HepG2 (cell line): ENCODE data around the gene SERAC1. TPM values are rescaled to one million over a fixed set of nuclear protein-coding genes. Genes with fewer than 3 reads are reported as not detected.

Experiments used
- ATAC-seq: fragments of 200-7000 bp; cut with Tn5 transposase; 3 replicates; pipeline ENCODE4 v1.9.1; 2020; ENCODE audit warnings: mild to moderate bottlenecking, moderate library complexity
- BruUV-seq: library from RNA; stranded (reverse); fragments of 400-500 nt; replicated peaks from 2 replicates; lab custom pipeline; 2021; lab: Mats Ljungman, UMichigan
- CTCF ChIA-PET: fragments of 300-600 bp; formaldehyde crosslinking; extraction: SDS; loops from one replicate; lab custom pipeline; 2021; ENCODE audit warnings: low total read pairs, inconsistent platforms, low intra/inter-chr PET ratio; lab: Yijun Ruan, JAX
- POLR2A ChIA-PET: fragments of 350-600 bp; sonication (Branson Sonifier 250); formaldehyde crosslinking; loops from one replicate; lab custom pipeline; 2020; ENCODE audit warnings: antibody characterized with exemption, inconsistent platforms; lab: Yijun Ruan, JAX
- DNase-seq: peaks from one replicate; pipeline ENCODE4 v3.0.0-alpha.2; 2015; ENCODE audit warnings: low spot score
- FAIRE-seq: peaks from 3 replicates; lab custom pipeline; 2011; peaks lifted over from hg19 to GRCh38; lab: Jason Lieb, UNC
- H2AFZ ChIP-seq: one replicate; pipeline ENCODE4 v1.6.1; 2011; ENCODE audit warnings: low read length, inconsistent platforms
- H3K27ac ChIP-seq: fragments of 300-600 bp; 3 replicates; pipeline ENCODE4 v1.8.0; 2011; ENCODE audit warnings: mixed run types, mild to moderate bottlenecking, mixed read lengths, low read length, inconsistent platforms; ENCODE audit not compliant: insufficient read depth; ENCODE audit errors: extremely low read length
- H3K27me3 ChIP-seq, 2 experiments: fragments of 200-600 bp in 1 of 2; 2 replicates in 1 of 2; 3 replicates in 1 of 2; pipeline versions ENCODE4 v1.6.0 to v1.8.0; 2011; ENCODE audit warnings: low read length in 2 of 2, mild to moderate bottlenecking in 2 of 2, moderate library complexity in 2 of 2, inconsistent platforms in 1 of 2; ENCODE audit not compliant: insufficient read depth in 2 of 2, control insufficient read depth in 1 of 2
- H3K36me3 ChIP-seq, 2 experiments: fragments of 200-600 bp in 1 of 2; replicated peaks in 1 of 2; 2 replicates in 1 of 2; 3 replicates in 1 of 2; pipeline versions ENCODE4 v1.5.1 to v1.8.0; 2011; ENCODE audit warnings: low read length in 2 of 2, inconsistent platforms in 1 of 2; ENCODE audit not compliant: insufficient read depth in 2 of 2, control insufficient read depth in 1 of 2
- H3K4me1 ChIP-seq: 2 replicates; pipeline ENCODE4 v1.5.1; 2012; ENCODE audit warnings: low read length, inconsistent platforms; ENCODE audit not compliant: insufficient read depth
- H3K4me2 ChIP-seq: 2 replicates; pipeline ENCODE4 v1.6.0; 2011; ENCODE audit warnings: low read depth, low read length, inconsistent platforms
- H3K4me3 ChIP-seq, 3 experiments: fragments of 200-600 bp in 1 of 3; sonication (generic), shearing (Covaris generic) in 1 of 3; replicated peaks in 1 of 3; 2 replicates each; pipeline ENCODE4 v1.5.1; 2011 to 2016; ENCODE audit warnings: low read length in 3 of 3, inconsistent platforms in 2 of 3, low read depth in 2 of 3, mild to moderate bottlenecking in 2 of 3, control low read depth in 1 of 3, mixed read lengths in 1 of 3; ENCODE audit not compliant: insufficient read depth in 1 of 3
- H3K79me2 ChIP-seq: one replicate; pipeline ENCODE4 v1.6.1; 2011; ENCODE audit warnings: low read length, inconsistent platforms; ENCODE audit not compliant: insufficient read depth
- H3K9ac ChIP-seq: 2 replicates; pipeline ENCODE4 v1.6.0; 2011; ENCODE audit warnings: mild to moderate bottlenecking, low read depth, low read length, inconsistent platforms; ENCODE audit not compliant: insufficient read depth
- H3K9me3 ChIP-seq: 2 replicates; pipeline ENCODE4 v1.5.1; 2012; ENCODE audit warnings: mild to moderate bottlenecking, low read length
- H4K20me1 ChIP-seq: 2 replicates; pipeline ENCODE4 v1.6.0; 2011; ENCODE audit warnings: inconsistent platforms, mild to moderate bottlenecking, low read length, moderate library complexity; ENCODE audit not compliant: insufficient read depth
- BCL3 ChIP-seq: sonication (generic); formaldehyde crosslinking; IDR thresholded peaks from 2 replicates; pipeline ENCODE4 v1.5.1; 2020; ENCODE audit warnings: mild to moderate bottlenecking, missing genetic modification reagents, moderate library complexity
- GATAD1 ChIP-seq: IDR thresholded peaks from 2 replicates; pipeline ENCODE4 v1.6.1; 2016; ENCODE audit warnings: missing genetic modification reagents, missing compliant biosample characterization
- GATAD2A ChIP-seq: IDR thresholded peaks from 2 replicates; pipeline ENCODE4 v1.6.1; 2016
- HNF1B ChIP-seq: sonication (generic); formaldehyde crosslinking; IDR thresholded peaks from 2 replicates; pipeline ENCODE4 v1.5.1; 2020; ENCODE audit warnings: mild to moderate bottlenecking, moderate library complexity, missing genetic modification reagents
- KDM2A ChIP-seq: sonication (generic); formaldehyde crosslinking; IDR thresholded peaks from 2 replicates; pipeline ENCODE4 v1.4.0; 2020; ENCODE audit warnings: low read depth, missing genetic modification reagents, borderline replicate concordance
- MYPOP ChIP-seq: sonication (generic); formaldehyde crosslinking; IDR thresholded peaks from 2 replicates; pipeline ENCODE4 v1.8.1; 2023; ENCODE audit warnings: mild to moderate bottlenecking, moderate library complexity, missing genetic modification reagents
- SALL1 ChIP-seq: sonication (generic); formaldehyde crosslinking; IDR thresholded peaks from 2 replicates; pipeline ENCODE4 v1.8.0; 2022; ENCODE audit warnings: mild to moderate bottlenecking, missing genetic modification reagents
- STAG1 ChIP-seq: sonication (generic); formaldehyde crosslinking; IDR thresholded peaks from 2 replicates; pipeline ENCODE4 v1.4.0; 2020; ENCODE audit warnings: missing genetic modification reagents
- ZBTB33 ChIP-seq: sonication (generic); formaldehyde crosslinking; IDR thresholded peaks from 2 replicates; pipeline ENCODE4 v1.4.0; 2020; ENCODE audit warnings: missing genetic modification reagents
- ZKSCAN1 ChIP-seq: fragments of 150-350 bp; IDR thresholded peaks from 2 replicates; pipeline ENCODE4 v1.6.1; 2014; ENCODE audit warnings: low read length
- ZNF629 ChIP-seq: sonication (generic); formaldehyde crosslinking; conservative IDR thresholded peaks from 2 replicates; pipeline ENCODE4 v1.5.0; 2020; ENCODE audit warnings: missing genetic modification reagents
- WGBS: methylation state at CpG from one replicate; pipeline ENCODE4 v1.1.6; 2017; ENCODE audit warnings: low lambda C conversion rate; 5-methylcytosine and 5-hydroxymethylcytosine counted together
- in situ Hi-C: cut with HindIII; loops from 2 replicates; pipeline ENCODE4 v1.10.0; 2017; ENCODE audit warnings: low pct_unique_long_range_greater_than_20kb; ENCODE audit not compliant: extremely low pct_ligation_motif_present
- intact Hi-C: fragments of 100-400 bp; cut with micrococcal nuclease; formaldehyde crosslinking; loops from one replicate; pipeline ENCODE4 v1.10.0; 2022; ENCODE audit not compliant: unreplicated experiment
- polyA plus RNA-seq, 8 experiments: library from polyadenylated mRNA; depleted of rRNA in 3 of 8; stranded (reverse) in 7 of 8; unstranded in 1 of 8; fragments of >200 nt; fragmentation: Illumina TruSeq in 4 of 8; extraction: Trizol in 4 of 8; gene quantifications; 2 replicates each; pipeline versions ENCODE4 v1.2.1 to v1.2.3, GENCODE V29; 2011 to 2016; ENCODE audit warnings: low read depth in 4 of 8, missing spikeins in 1 of 8, mixed read lengths in 1 of 8; ENCODE audit not compliant: insufficient read depth in 1 of 8
- total RNA-seq, 5 experiments: library from RNA; depleted of rRNA; stranded (reverse); fragments of >200 nt; fragmentation: Illumina TruSeq; extraction: Trizol; gene quantifications; 2 replicates each; pipeline ENCODE4 v1.2.3, GENCODE V29; 2016; ENCODE audit warnings: low read depth in 1 of 5
- TF ChIP-seq, protein P1 (sequence below): sonication (generic); formaldehyde crosslinking; IDR thresholded peaks from 2 replicates; pipeline ENCODE4 v1.4.0; 2020; ENCODE audit warnings: missing genetic modification reagents

The SERAC1 gene
- total and polyA plus RNA-seq, 2 of the 13 experiments (the other 11 are each of a cell fraction or from before 2014, with no cell fraction given): 4.5 to 8.1 TPM

GRCh38 chr6:158213925-158214674 lies 46.0 kb upstream of the SERAC1 start:
- DNase-seq (peak; percentile 84), FAIRE-seq (peak; percentile 85), ATAC-seq (peak; percentile 100)
- no peak overlapping the region for H3K4me2 ChIP-seq
- no peaks in the 10 kb centered on the region for H3K36me3 ChIP-seq
- in situ Hi-C loops (loop anchor here (25.0 kb wide), 2 partner anchors 298 to 748 kb away; no protein-coding TSS in a partner anchor), intact Hi-C loops (loop anchor here (1.0 kb wide), 2 partner anchors 391 to 477 kb away; no protein-coding TSS in a partner anchor)
- no peaks in the 10 kb centered on the region for H3K4me1 ChIP-seq
- no peak overlapping the region for H2AFZ ChIP-seq
- ChIA-PET CTCF (interaction anchor here (0.8 to 2.3 kb wide), 5 partner anchors 305 to 492 kb away, joined by 3 to 16 read pairs (median 6); no protein-coding TSS in a partner anchor), POLR2A (interaction anchor here (0.9 kb wide), 1 partner anchor 31 kb away, joined by 3 read pairs; no protein-coding TSS in a partner anchor)
- BruUV-seq: no TSS peak
- no peaks in the 10 kb centered on the region for H3K9me3 ChIP-seq
- no peaks in the 10 kb centered on the region for H3K79me2 ChIP-seq
- no peak overlapping the region for H3K27ac ChIP-seq
- no peak overlapping the region for H3K9ac ChIP-seq
- H3K27me3 ChIP-seq: no peaks in the 10 kb centered on the region
- H3K4me3 ChIP-seq: no peak overlapping the region
- H4K20me1 ChIP-seq: no peaks in the 10 kb centered on the region
- WGBS: 1% methylated on average over 7 of the region's 7 CpGs
- TF ChIP-seq HNF1B (CRISPR knock-in tag) (0 out of 2 replicates have a peak, but pooled peaks have one; percentile 20), ZBTB33 (CRISPR knock-in tag) (peak; percentile 29; the same call in 1 of the 2 replicates), BCL3 (CRISPR knock-in tag) (no peak), GATAD2A (CRISPR knock-in tag) (0 out of 2 replicates have a peak, but pooled peaks have one; percentile 30), SALL1 (peak; percentile 69), ZNF629 (peak; percentile 43), MYPOP (CRISPR knock-in tag) (no peak), KDM2A (0 out of 2 replicates have a peak, but pooled peaks have one; percentile 21), STAG1 (peak; percentile 99), GATAD1 (CRISPR knock-in tag) (0 out of 2 replicates have a peak, but pooled peaks have one; percentile 22), ZKSCAN1 (peak; percentile 18; the same call in 1 of the 2 replicates)
- TF ChIP-seq, protein P1, sequence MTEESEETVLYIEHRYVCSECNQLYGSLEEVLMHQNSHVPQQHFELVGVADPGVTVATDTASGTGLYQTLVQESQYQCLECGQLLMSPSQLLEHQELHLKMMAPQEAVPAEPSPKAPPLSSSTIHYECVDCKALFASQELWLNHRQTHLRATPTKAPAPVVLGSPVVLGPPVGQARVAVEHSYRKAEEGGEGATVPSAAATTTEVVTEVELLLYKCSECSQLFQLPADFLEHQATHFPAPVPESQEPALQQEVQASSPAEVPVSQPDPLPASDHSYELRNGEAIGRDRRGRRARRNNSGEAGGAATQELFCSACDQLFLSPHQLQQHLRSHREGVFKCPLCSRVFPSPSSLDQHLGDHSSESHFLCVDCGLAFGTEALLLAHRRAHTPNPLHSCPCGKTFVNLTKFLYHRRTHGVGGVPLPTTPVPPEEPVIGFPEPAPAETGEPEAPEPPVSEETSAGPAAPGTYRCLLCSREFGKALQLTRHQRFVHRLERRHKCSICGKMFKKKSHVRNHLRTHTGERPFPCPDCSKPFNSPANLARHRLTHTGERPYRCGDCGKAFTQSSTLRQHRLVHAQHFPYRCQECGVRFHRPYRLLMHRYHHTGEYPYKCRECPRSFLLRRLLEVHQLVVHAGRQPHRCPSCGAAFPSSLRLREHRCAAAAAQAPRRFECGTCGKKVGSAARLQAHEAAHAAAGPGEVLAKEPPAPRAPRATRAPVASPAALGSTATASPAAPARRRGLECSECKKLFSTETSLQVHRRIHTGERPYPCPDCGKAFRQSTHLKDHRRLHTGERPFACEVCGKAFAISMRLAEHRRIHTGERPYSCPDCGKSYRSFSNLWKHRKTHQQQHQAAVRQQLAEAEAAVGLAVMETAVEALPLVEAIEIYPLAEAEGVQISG (CRISPR knock-in tag): peak; percentile 37; the same call in 1 of the 2 replicates
